RWPE2 (cell line): Measurements from ENCODE around the gene FAM209A.
"Not testable (repeated sequence)": the region's sequence is repeated elsewhere in the genome, so short reads cannot be mapped to it uniquely, and the experiment has no call there.

ENCODE experiments used
- ATAC-seq: fragments of 200-7000 bp; cut with Tn5 transposase; 3 replicates; pipeline ENCODE4 v1.9.1; 2021; ENCODE audit warnings: low read depth
- DNase-seq: peaks from one replicate; pipeline ENCODE4 v3.0.0-alpha.2; 2020; ENCODE audit warnings: low spot score
- H3K27ac ChIP-seq: fragments of 450-650 bp; 2 replicates; pipeline ENCODE4 v1.5.1; 2017; ENCODE audit warnings: mild to moderate bottlenecking; ENCODE audit not compliant: poor library complexity, severe bottlenecking
- H3K27me3 ChIP-seq: fragments of 250-450 bp; sonication (Bioruptor Pico); 2 replicates; pipeline ENCODE4 v1.5.1; 2021; ENCODE audit warnings: mild to moderate bottlenecking, moderate library complexity; ENCODE audit not compliant: insufficient read depth, poor library complexity, severe bottlenecking
- H3K36me3 ChIP-seq: fragments of 250-450 bp; sonication (Bioruptor Pico); 2 replicates; pipeline ENCODE4 v1.5.1; 2020; ENCODE audit warnings: low read depth, mild to moderate bottlenecking, moderate library complexity
- H3K4me1 ChIP-seq: fragments of 250-450 bp; sonication (Bioruptor Pico); 2 replicates; pipeline ENCODE4 v1.5.1; 2021; ENCODE audit warnings: mild to moderate bottlenecking, moderate library complexity; ENCODE audit not compliant: insufficient read depth, poor library complexity, severe bottlenecking
- H3K4me3 ChIP-seq: fragments of 250-450 bp; sonication (Bioruptor Pico); 2 replicates; pipeline ENCODE4 v1.5.1; 2021; ENCODE audit warnings: mild to moderate bottlenecking, moderate library complexity; ENCODE audit not compliant: severe bottlenecking
- H3K9me3 ChIP-seq: fragments of 250-450 bp; sonication (Bioruptor Pico); 2 replicates; pipeline ENCODE4 v1.5.1; 2021; ENCODE audit warnings: mild to moderate bottlenecking, moderate library complexity; ENCODE audit not compliant: severe bottlenecking
- TF ChIP-seq, protein P1 (sequence below): fragments of 450-650 bp; IDR thresholded peaks from one replicate; pipeline ENCODE4 v1.5.1; 2017; ENCODE audit warnings: mild to moderate bottlenecking, moderate library complexity; ENCODE audit not compliant: poor library complexity, severe bottlenecking

Gene FAM209A

DNA sequence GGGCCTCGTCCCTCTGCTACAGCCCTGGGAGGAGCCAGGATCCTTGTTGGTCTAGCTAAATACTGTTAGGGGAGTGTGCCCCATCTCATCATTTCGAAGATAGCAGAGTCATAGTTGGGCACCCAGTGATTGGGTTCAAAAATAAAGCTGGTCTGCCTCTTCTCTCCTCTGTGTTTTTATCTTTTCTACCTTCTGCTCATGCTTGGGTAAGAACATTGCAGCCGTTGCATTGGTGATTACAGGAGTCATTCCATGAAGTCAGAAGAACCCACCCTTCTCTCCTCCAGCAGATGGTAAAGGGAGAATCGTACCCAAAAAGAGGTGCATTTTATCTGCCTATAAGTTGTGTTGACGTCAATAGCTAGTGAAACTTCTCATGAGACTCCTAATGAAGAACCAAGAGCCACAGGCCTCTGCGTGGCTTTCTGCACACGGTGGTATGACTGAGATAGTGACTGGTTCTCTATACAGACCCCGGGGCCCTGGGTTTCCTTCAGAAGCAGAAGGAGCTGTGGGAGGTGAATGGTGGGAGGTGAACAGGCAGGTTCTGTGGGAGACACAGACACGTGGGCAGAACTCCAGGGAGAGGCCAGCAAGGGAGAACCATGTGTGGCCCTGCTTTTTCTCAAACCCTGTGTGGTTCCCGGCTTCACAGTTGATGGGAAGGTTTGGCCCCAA is 5.7 kb upstream of the FAM209A start:
- DNase-seq (peak; percentile 70), ATAC-seq (no peak)
- no peak overlapping the region for H3K27ac ChIP-seq
- peaks cover 7% of the 10 kb centered on the region for H3K9me3 ChIP-seq
- H3K4me1 ChIP-seq = no peaks in the 10 kb centered on the region
- no peaks in the 10 kb centered on the region for H3K27me3 ChIP-seq
- H3K4me3 ChIP-seq = no peak overlapping the region
- TF ChIP-seq, protein P1, sequence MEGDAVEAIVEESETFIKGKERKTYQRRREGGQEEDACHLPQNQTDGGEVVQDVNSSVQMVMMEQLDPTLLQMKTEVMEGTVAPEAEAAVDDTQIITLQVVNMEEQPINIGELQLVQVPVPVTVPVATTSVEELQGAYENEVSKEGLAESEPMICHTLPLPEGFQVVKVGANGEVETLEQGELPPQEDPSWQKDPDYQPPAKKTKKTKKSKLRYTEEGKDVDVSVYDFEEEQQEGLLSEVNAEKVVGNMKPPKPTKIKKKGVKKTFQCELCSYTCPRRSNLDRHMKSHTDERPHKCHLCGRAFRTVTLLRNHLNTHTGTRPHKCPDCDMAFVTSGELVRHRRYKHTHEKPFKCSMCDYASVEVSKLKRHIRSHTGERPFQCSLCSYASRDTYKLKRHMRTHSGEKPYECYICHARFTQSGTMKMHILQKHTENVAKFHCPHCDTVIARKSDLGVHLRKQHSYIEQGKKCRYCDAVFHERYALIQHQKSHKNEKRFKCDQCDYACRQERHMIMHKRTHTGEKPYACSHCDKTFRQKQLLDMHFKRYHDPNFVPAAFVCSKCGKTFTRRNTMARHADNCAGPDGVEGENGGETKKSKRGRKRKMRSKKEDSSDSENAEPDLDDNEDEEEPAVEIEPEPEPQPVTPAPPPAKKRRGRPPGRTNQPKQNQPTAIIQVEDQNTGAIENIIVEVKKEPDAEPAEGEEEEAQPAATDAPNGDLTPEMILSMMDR = no peak
- peaks cover 55% of the 10 kb centered on the region for H3K36me3 ChIP-seq

DNA sequence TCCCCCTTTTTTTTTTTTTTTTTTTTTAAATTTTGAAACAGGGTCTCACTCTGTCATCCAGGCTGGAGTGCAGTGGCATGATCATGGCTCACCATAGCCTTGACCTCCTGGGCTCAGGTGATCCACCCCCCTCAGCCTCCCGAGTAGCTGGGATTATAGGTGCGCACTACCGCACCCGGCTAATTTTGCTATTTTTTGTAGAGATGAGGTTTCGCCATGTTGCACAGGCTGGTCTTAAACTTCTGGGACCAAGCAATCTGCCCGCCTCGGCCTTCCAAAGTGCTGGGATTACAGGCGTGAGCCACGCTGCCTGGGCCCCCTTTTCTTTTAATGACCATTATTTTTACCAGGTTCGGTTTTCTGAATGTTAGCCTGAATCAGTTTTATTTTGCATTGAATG is 5.0 kb upstream of the FAM209A start:
- no peak overlapping the region for H3K4me3 ChIP-seq
- no peak for ATAC-seq
- peak; percentile 51 for DNase-seq
- TF ChIP-seq, protein P1 = no peak
- no peak overlapping the region for H3K27ac ChIP-seq
- H3K36me3 ChIP-seq = peaks cover 48% of the 10 kb centered on the region
- H3K4me1 ChIP-seq = no peaks in the 10 kb centered on the region
- H3K27me3 ChIP-seq = no peaks in the 10 kb centered on the region
- H3K9me3 ChIP-seq = peaks cover 7% of the 10 kb centered on the region

DNA sequence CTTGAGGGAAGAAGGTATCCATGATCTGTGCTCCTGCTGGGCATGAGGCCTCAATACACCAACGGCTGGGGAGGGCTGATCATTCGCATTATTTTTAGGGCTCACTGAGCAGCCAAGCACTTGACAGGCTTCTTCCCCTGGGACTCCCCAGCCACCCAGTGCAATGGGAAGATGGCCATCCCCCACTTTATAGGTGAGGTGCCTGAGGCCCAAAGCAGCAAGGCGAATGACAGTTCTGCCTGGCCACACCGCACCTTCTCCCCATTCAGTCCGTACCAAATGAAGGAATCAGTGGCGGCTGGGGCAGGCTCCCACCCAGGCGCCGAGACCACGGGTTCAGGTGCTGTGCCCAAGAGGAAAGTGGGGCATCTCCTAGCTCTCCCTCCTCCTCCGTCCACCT is 4.4 kb upstream of the FAM209A start:
- H3K27ac ChIP-seq = no peak overlapping the region
- H3K4me1 ChIP-seq = no peaks in the 10 kb centered on the region
- no peak overlapping the region for H3K4me3 ChIP-seq
- ATAC-seq (no peak), DNase-seq (no peak)
- H3K27me3 ChIP-seq = no peaks in the 10 kb centered on the region
- peaks cover 46% of the 10 kb centered on the region for H3K36me3 ChIP-seq
- H3K9me3 ChIP-seq = peaks cover 7% of the 10 kb centered on the region
- TF ChIP-seq, protein P1 = no peak

DNA sequence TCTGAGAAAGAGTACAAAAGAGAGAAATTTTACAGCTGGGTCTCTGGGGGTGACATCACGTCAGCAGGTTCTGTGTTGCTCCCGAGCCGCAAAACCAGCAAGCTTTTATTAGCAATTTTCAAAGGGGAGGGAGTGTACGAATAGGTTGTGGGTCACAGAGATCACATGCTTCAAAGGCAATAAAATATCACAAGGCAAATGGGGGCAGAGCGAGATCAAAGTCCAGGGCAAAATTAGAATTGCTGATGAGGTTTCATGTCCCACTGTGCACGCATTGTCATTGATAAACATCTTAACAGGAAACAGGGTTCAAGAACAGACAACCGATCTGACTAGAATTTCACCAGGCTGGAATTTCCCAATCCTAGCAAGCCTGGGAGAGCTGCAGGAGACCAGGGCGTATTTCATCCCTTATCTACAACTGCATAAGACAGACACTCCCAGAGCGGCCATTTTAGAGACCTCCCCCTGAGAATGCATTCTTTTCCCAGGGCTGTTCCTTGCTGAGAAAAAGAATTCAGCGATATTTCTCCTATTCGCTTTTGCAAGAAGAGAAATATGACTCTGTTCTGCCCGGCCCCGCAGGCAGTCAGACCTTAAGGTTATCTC is 3.7 kb upstream of the FAM209A start:
- not testable (repeated sequence) for H3K4me1 ChIP-seq, ATAC-seq, DNase-seq, H3K9me3 ChIP-seq, H3K4me3 ChIP-seq, H3K27me3 ChIP-seq, H3K27ac ChIP-seq
- peaks cover 41% of the 10 kb centered on the region for H3K36me3 ChIP-seq

DNA sequence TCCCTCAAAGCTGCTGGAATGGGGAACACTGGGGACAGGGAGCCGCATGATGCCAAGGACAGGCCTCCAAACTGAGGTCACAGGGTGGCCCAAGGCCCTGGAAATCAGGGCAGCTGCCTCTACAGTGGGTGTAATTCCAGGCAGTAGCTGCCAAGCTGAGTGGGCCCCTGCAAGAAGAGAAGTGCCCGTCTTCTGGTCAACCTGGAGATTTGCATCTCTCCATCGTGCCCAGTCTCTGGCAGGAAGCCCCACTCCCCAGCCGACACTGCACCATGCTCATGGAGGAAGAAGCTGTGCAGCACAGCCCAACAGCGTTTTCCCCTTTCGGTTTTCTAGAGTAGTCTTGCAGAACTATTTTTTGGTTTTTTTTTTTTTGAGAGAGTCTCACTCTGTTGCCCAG is 2.2 kb upstream of the FAM209A start:
- Histone ChIP-seq H3K27ac (no peak overlapping the region), H3K9me3 (peaks cover 7% of the 10 kb centered on the region), H3K4me3 (no peak overlapping the region), H3K4me1 (no peaks in the 10 kb centered on the region), H3K27me3 (no peaks in the 10 kb centered on the region), H3K36me3 (peaks cover 26% of the 10 kb centered on the region)
- no peak for DNase-seq
- TF ChIP-seq, protein P1 = no peak
- ATAC-seq = no peak; the same call in 2 of the 3 replicates
